SK-N-DZ (cell line): ENCODE results near the gene FAM193B.

ENCODE experiments used
- DNase-seq: peaks from one replicate; pipeline ENCODE4 v3.0.0-alpha.2; 2015; ENCODE audit warnings: low spot score

Gene FAM193B

DNA sequence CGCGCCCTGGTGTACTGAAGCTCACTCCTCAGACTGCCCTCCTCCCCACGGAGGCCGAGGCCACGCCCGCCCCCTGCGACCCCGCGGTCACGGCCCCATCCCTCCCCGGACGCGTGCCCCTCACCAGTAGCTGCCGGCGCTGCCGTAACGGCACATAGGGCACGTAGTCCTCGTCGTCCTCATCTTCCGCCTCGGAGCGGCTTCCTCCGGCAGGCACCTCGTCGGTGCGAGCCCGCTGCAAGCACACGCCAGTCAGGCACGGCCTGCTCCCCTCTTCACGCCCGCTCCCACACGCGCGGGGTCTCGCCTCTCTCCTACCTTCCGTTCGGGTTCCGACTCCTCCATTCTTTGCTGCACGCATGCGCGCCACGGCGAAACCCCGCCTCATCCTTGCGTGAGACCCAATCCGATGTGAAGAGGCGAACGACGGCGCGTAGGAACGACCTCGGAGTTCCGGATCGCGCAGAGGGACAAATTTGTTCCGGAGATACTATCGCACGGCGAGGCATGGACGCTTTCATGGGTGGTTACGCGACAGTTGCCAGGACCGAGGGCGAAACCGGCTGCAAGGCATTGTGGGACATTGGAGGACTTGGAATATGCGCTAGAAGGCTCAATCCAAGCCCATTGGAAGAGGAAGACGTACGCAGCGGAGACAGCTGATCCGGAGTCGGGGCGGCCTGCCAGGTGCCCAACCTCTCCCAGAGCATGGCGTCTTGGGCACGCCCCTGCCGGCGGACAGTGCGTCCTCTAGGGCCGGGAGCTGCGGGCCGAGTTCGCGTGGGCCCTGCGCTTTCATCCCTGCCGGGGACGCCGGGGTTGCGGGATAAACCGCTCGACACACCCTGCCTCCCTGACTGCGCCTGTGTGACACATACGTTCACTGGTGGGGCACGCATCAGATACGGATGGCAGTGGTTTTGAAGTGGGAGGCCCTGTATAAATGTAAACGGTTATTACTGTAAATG is 37.5 kb downstream of the FAM193B start, which contains the start of gene DDX41:
DDX41 (minus strand) TSS at position 361 of the 968 bp plus-strand sequence; CDS start at position 345, 16 bp downstream.
- DNase-seq, result peak; percentile 99

DNA sequence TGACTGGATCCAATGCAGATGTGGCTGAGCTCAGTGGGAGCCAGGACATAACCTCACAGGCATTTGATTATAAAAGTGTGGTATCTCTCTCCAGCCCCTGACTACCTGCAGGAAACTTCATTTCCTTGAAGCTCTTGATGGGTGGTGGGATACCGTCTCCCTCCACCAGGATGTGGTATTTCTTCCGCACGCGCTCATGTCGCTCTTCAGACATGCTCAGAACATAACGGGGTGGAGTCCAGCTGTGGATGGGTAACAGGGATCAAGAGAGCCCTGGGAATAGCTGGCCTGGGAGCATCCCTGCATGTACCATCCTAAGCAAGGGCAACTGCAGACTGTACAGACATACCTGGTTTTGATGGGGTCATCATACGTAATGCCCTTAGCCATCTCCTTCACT is 38.8 kb downstream of the FAM193B start:
- DNase-seq, result no peak

DNA sequence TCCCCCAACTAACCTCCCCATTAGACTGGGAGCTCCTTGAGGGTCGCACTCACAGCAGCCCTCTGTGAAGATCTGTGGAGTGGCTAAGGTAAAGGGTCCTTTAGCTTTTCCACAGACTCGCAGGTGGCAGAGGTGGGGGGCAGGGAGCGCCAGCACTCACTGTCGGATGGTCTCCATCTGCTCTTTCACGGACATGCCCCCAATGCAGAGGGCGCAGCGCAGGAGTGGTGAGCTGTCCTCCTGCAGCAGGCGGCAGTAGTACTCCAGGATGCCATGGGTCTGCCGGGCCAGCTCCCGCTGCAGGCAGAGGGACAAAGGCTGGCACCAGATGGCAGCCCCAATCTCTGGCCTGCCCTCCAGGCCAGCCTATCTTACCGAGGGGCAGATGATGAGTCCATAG is 39.8 kb downstream of the FAM193B start:
- no peak for DNase-seq

GRCh38 chr5:177513500-177513899 is 40.9 kb downstream of the FAM193B start:
- DNase-seq, result no peak

DNA sequence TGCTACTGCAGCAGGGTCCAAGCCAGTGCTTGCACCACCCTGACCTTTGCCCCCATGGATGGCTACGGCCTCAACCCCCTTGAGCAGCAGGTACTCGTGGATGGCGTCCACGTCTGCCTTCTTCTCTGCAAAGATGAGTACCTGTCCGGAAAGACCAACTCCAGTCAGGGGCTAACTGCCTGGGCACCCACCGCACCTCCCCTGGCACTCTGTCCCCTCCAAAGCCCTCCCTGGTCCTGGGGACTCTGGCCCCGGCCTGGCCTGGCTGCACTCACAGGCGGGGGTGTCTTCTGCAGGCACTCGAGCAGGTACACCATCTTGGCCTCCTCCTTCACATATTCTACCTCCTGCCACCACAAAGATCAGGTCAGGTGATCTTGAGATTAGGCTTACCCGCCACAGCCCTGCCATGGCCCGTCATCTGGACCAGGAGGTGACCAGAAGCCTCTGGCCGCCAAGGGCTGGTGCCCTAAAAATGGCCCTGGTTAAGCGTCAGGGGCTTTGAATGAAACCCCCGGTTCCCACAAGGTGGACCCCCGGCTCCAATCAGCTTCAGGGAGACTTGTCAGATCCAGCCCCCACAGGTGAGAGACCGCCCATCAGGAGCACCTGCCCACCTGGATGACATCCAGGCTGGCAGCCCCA is 41.5 kb downstream of the FAM193B start:
- no peak for DNase-seq

- DNase-seq, result no peak
Observed at GRCh38 chr5:177511796-177512675, 42.3 kb downstream of the FAM193B start.

DNA sequence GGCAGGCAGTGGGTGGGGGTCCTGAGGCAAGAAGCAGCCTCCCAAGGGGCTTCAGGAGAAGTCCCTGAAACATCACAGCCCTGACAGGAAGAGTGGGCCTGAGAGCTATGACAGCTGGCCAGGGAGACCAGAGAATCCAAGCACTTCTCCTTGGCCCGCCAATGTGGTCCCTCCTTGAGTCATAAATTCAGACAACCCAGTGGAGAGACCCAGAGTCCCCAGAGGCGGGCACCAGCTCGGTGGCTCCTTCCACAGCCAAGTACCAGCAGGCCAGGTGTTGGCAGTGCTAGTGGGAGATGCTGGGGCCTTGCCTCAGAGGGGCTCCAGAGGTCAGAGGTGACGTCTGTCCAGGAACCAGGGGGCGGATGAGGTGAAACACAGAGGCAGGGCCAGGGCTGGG is 43.2 kb downstream of the FAM193B start:
- DNase-seq, result no peak

DNA sequence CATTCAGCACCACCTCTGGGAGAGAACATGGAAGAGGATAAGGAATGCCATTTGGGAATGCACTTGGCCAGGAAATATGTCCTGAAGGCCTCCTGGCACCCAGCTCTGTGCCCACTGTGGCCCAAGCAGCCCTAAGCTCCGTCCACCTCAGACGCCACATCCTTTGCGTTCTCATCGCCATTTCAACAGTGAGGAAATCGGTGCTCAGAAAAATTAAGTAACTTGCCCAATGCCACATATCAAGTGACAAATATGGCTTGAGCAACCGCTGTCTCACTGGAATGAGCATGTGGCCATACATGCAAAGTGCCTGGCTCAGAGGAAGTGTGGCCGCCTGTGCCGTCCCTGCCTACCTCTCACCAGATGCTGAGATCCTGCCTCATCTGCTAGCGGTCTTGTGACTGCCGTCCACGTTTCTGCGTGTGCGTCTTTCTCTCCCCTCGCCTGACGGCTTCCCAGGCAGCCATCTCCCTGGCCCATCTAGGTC is 43.8 kb downstream of the FAM193B start:
- no peak for DNase-seq

DNA sequence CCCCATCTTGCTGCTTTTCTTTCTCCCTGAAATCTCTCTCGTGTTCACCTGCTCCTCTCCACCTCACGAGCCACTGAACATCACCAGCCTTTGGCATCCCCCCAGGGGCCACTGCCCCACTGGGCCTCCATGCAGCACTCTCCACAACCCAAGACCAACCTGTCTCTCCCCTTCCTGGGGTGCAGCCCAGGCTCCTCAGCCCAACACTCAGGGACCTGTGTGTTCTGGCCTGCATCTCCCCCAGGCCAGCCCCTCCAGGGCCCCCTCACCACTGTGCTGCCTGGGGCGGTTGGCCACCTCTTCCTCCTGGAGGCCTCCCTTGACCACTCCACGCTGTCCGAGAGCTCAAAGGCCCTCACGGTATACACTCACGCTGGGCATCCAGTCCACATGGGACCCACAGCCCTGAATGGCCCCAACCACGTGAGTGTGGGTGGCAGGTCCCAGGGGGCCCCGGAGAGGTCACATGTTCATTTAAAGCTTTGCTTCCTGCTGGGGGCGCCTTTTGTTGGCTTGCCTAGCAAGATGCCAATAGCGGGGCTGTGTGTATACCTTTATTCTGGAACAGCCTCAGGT is 44.3 kb downstream of the FAM193B start:
- no peak for DNase-seq

DNA sequence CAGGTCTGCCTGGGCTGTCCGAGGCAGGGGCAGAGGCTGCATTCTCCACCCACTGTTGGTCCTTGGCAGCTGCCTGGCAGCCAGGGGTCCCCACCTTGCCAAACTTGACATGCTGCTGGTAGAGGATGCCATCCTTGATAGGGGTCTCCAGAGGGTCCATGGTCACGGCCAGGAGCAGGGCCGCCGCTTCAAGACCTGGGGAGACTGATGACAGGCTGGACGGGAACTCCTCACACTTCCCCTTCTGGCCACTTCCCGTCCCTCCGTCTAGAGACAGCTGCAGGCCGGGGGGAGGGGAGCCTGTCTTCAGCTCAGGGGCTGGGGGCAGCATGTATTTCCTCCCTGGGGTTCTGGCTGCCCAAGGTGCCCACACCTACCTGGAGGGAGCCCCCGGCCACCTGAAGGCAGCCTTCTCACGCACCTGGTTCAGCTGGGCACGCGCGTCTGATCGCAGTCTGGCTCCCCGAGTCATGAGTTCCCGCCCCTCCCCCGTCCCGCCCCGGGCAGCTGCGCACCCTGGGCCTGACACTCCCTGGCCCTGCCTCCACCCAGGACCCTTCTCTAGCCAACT is 44.9 kb downstream of the FAM193B start, which contains the start of gene DOK3:
DOK3 (minus strand) TSS at position 446 of the 571 bp plus-strand sequence; CDS start at position 160, 286 bp downstream.
- DNase-seq, result no peak

DNA sequence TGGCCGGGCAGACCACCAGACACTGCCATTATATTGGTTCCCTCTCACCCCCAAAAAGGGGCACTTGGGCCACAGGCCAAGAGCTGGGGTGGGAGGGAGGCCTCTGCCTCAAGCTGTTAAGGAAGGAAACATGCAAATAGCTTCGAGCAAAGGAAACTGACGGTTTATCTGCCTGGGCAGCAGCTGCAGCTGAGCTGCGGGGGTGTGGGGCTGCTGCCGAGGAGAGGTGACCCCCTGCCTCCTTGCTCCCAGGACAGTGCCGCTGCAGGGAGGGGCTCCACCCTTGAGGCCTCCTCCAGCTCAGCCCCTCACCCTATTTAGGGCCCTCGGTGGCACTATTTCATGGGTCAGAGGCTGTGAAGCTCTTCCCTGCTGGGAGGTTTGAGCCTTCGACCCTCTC is 45.5 kb downstream of the FAM193B start:
- DNase-seq, result no peak

DNA sequence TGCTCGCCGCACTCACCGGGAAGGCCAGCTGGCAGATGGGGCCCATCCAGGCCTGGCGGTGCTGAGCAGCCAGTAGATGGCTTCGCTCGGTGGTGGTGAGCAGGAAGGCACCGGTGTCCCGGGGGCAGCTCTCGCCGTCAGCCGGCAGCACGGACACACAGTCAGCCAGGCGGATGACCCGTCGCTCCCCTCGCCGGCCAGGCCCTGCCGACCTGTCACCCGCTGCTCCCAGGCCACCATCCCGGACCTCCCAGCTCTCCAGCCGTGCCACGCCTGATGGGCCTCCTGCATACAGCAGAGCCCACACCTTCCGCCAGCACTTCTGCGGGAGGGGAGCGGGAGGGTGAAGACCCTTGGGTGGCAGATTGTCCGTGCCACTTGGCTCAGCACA is 46.1 kb downstream of the FAM193B start:
- no peak for DNase-seq

DNA sequence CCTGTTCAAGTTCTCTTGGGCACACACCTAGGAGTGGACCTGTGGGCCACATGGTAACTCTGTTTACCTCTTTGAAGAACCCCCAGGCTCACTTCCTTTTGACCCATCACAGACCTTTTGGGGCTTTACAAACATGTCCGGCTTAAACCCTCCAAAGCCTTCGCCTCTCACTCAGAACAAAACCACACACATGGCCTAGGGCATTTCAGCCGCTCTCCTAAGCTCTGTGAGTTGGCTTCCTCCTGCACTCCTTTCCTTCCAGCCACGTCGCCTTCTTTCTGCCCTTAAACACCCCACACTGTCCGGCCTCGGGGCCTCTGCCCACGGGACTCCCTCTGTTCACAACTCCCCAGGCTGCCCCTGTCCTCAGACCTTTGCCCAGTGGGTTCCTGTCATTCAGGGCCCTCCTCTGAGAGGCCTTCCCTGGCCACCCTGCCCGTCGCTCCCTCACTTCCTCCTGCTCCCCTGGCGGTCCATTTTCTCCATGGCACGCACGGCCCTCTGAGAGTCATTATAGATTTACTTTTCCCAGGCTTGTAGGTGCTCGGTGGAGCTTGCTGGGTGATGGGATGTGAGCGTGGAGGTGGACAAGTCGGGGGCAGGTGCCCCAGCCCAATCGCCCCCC is 46.7 kb downstream of the FAM193B start:
- DNase-seq, result no peak

- DNase-seq, result no peak
Observed at GRCh38 chr5:177507165-177507564, 47.2 kb downstream of the FAM193B start.

GRCh38 chr5:177505075-177505474 is 49.3 kb downstream of the FAM193B start:
- DNase-seq, result no peak

- DNase-seq, result no peak
Observed at GRCh38 chr5:177504086-177505056, 50.0 kb downstream of the FAM193B start.

DNA sequence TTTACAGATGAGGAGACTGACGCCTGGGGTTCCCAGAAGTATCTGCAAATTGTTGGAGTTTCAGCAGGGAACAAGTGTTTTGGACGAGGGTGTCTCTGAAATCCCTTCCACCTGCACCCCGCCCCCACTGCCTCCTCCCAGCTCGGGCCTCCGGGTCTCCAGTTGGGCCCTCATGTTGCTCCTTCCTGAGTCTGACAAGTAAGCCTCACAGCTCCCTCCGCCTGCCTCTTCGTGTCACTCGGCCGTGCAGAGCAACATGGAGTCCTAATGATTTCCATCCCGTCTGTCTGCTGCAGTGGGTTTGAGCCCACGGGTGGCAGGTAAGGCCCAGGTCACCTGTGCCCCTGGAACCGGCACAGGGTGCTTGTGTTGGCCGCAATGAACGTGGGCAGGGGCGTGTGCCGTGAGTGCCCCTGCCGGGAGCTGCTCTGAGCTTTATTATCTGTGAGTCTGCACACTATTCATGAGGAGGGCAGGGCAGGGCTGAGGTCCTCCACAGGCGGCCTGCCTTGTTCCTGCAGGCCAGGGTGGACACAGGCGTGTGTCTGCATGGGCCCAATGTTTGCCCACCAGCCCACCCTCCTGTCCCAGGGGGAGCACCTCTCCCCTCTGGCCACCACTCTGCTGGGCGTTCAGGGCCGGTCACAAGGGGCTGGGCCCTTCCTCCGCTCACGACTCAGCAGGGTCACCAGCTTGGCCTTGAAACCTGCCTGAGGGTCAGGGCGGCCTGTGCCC is 50.8 kb downstream of the FAM193B start:
- no peak for DNase-seq

GRCh38 chr5:177502886-177503285 is 51.5 kb downstream of the FAM193B start:
- DNase-seq, result no peak
